Vagina (tissue), 2 donors: ENCODE results near the gene MAST2. TPM values are rescaled to one million over a fixed set of nuclear protein-coding genes. Genes with fewer than 3 reads are reported as not detected.

Experiments
- DNase-seq, 2 donors: peaks; one replicate each; pipeline ENCODE4 v3.0.0-alpha.2; 2017; ENCODE audit errors: extremely low spot score in 2 of 2
- H3K27ac ChIP-seq: fragments of 200-600 bp; sonication (generic); one replicate; pipeline ENCODE4 v1.5.1; 2019
- H3K27me3 ChIP-seq: fragments of 200-600 bp; sonication (generic); one replicate; pipeline ENCODE4 v1.5.1; 2019
- H3K36me3 ChIP-seq, 2 donors: fragments of 200-600 bp; sonication (generic); one replicate each; pipeline ENCODE4 v1.5.1; 2017 to 2019
- H3K4me1 ChIP-seq: fragments of 200-600 bp; sonication (generic); one replicate; pipeline ENCODE4 v1.5.1; 2019
- H3K4me3 ChIP-seq, 2 donors: fragments of 200-600 bp; sonication (generic); 1 replicate in 1 of 2; 2 replicates in 1 of 2; pipeline ENCODE4 v1.5.1; 2016 to 2019
- H3K9me3 ChIP-seq: fragments of 200-600 bp; sonication (generic); one replicate; pipeline ENCODE4 v1.5.1; 2019
- POLR2A ChIP-seq, 2 donors: fragments of 450-650 bp; IDR thresholded peaks; one replicate each; pipeline ENCODE4 v1.6.1; 2017; ENCODE audit warnings: antibody characterized with exemption in 2 of 2, mild to moderate bottlenecking in 2 of 2, moderate library complexity in 2 of 2
- POLR2AphosphoS5 ChIP-seq, 2 donors: sonication (generic); formaldehyde crosslinking; IDR thresholded peaks; one replicate each; pipeline ENCODE4 v1.9.0; 2017; ENCODE audit warnings: antibody characterized with exemption in 2 of 2, mild to moderate bottlenecking in 2 of 2, low read depth in 1 of 2; ENCODE audit not compliant: insufficient read depth in 1 of 2
- intact Hi-C: fragments of 100-400 bp; cut with DNase I; formaldehyde crosslinking; loops from one replicate; pipeline ENCODE4 v1.15.1; 2023
- total RNA-seq: library from RNA; depleted of rRNA; stranded (reverse); fragments of >200 nt; gene quantifications from one replicate; pipeline ENCODE4 v1.2.3, GENCODE V29; 2016
- TF ChIP-seq, protein P1 (sequence below), 3 experiments: fragments of 450-650 bp in 2 of 3; fragments of 200-600 bp in 1 of 3; sonication (generic) in 1 of 3; IDR thresholded peaks; one replicate each; pipeline ENCODE4 v1.5.1; 2017 to 2019; ENCODE audit warnings: antibody characterized with exemption in 3 of 3, mild to moderate bottlenecking in 2 of 3, moderate library complexity in 2 of 3

MAST2 gene
- total RNA-seq, 1 donor from 2014 or later, result 28.2 TPM

DNA sequence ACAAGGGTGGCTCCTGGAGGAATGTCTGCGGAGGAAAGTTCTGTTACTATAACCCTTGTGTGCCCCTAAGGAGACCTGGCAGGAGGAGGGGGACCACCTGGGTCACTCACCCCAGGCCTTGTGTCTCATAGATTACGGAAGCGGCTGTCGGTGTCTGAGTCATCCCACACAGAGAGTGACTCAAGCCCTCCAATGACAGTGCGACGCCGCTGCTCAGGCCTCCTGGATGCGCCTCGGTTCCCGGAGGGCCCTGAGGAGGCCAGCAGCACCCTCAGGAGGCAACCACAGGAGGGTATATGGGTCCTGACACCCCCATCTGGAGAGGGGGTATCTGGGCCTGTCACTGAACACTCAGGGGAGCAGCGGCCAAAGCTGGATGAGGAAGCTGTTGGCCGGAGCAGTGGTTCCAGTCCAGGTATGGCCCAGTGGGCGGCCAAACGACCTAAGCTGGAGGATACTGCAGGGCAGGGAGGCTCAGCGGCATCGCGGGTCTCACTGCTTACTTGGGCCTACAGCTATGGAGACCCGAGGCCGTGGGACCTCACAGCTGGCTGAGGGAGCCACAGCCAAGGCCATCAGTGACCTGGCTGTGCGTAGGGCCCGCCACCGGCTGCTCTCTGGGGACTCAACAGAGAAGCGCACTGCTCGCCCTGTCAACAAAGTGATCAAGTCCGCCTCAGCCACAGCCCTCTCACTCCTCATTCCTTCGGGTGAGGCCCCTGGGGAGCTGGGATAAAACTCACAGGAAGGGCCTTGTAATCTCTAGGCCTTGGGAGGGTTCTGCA lies 227.7 kb downstream of the MAST2 start:
- intact Hi-C loops, result no loop called here
- no peaks in the 10 kb centered on the region for H3K9me3 ChIP-seq
- peak in 1 of 2 donors; percentile 52 for DNase-seq
- no peak overlapping the region for H3K4me3 ChIP-seq
- H3K27me3 ChIP-seq, result no peaks in the 10 kb centered on the region
- TF ChIP-seq POLR2AphosphoS5 (IDR thresholded peaks at IDR 0.05; ENCODE audit: insufficient read depth in 1 of 2, low read depth in 1 of 2) (no peak), POLR2A (IDR thresholded peaks at IDR 0.05) (no peak)
- TF ChIP-seq, protein P1, sequence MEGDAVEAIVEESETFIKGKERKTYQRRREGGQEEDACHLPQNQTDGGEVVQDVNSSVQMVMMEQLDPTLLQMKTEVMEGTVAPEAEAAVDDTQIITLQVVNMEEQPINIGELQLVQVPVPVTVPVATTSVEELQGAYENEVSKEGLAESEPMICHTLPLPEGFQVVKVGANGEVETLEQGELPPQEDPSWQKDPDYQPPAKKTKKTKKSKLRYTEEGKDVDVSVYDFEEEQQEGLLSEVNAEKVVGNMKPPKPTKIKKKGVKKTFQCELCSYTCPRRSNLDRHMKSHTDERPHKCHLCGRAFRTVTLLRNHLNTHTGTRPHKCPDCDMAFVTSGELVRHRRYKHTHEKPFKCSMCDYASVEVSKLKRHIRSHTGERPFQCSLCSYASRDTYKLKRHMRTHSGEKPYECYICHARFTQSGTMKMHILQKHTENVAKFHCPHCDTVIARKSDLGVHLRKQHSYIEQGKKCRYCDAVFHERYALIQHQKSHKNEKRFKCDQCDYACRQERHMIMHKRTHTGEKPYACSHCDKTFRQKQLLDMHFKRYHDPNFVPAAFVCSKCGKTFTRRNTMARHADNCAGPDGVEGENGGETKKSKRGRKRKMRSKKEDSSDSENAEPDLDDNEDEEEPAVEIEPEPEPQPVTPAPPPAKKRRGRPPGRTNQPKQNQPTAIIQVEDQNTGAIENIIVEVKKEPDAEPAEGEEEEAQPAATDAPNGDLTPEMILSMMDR (IDR thresholded peaks at IDR 0.05), result no peak
- H3K36me3 ChIP-seq, result peaks cover 0 to 10% of the 10 kb centered on the region in 2 donors
- no peaks in the 10 kb centered on the region for H3K4me1 ChIP-seq
- H3K27ac ChIP-seq, result no peak overlapping the region

DNA sequence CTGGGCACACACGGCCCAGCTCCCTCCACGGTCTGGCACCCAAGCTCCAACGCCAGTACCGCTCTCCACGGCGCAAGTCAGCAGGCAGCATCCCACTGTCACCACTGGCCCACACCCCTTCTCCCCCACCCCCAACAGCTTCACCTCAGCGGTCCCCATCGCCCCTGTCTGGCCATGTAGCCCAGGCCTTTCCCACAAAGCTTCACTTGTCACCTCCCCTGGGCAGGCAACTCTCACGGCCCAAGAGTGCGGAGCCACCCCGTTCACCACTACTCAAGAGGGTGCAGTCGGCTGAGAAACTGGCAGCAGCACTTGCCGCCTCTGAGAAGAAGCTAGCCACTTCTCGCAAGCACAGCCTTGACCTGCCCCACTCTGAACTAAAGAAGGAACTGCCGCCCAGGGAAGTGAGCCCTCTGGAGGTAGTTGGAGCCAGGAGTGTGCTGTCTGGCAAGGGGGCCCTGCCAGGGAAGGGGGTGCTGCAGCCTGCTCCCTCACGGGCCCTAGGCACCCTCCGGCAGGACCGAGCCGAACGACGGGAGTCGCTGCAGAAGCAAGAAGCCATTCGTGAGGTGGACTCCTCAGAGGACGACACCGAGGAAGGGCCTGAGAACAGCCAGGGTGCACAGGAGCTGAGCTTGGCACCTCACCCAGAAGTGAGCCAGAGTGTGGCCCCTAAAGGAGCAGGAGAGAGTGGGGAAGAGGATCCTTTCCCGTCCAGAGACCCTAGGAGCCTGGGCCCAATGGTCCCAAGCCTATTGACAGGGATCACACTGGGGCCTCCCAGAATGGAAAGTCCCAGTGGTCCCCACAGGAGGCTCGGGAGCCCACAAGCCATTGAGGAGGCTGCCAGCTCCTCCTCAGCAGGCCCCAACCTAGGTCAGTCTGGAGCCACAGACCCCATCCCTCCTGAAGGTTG lies 231.4 kb downstream of the MAST2 start:
- H3K9me3 ChIP-seq, result no peaks in the 10 kb centered on the region
- H3K4me3 ChIP-seq, result no peak overlapping the region
- H3K36me3 ChIP-seq, result no peaks in the 10 kb centered on the region
- DNase-seq, result no peak
- no peaks in the 10 kb centered on the region for H3K27me3 ChIP-seq
- peaks cover 9% of the 10 kb centered on the region for H3K4me1 ChIP-seq
- intact Hi-C loops, result no loop called here
- TF ChIP-seq POLR2A (IDR thresholded peaks at IDR 0.05) (no peak), POLR2AphosphoS5 (IDR thresholded peaks at IDR 0.05; ENCODE audit: insufficient read depth in 1 of 2, low read depth in 1 of 2) (no peak)
- TF ChIP-seq, protein P1 (IDR thresholded peaks at IDR 0.05), result no peak
- H3K27ac ChIP-seq, result no peak overlapping the region

DNA sequence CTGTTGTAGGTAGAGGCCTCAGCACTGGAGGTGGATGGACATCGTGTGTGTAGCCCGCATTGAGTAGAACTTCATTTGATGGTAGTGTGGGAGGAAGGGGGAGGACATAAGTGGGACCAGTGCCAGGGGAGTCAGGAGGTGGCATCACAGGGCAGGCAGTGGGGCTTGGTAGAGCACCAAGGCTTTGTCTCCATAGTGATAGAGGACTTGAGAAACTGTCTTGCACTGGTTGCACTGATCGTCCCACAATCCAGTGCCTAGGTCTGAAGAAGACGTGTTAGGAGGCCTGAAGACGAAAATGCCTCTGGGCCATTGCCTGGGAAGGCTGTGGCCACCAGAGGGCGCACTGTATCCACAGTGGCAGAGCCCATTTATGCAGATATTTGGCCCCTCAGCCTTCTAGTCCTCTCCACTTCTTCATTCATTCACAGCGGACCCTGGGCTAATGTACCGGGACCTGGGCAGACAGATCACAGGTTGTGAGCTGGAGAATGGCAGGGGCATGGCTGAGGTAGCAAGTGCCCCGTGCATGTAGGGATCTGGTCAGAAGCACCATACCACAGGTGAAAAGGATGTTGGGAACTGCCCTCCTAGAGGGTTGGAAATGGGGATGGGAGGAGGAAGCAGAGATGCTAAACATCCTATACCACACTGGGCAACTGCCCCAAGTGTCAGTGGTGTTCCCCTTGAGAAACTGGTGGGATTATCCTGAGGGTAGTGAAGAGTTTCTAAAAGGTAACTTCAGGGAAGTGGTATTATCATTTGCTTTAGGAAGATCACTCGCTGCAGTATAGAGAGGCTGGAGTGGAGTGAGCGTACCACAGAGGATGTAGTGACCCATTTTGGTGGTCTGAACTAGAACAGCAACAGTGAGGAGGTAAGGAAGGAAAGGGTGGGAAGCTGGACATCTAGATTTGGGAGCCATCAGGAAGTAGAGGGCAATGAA lies 233.8 kb downstream of the MAST2 start:
- Histone ChIP-seq H3K27me3 (no peaks in the 10 kb centered on the region), H3K9me3 (no peaks in the 10 kb centered on the region), H3K36me3 (no peaks in the 10 kb centered on the region), H3K4me1 (peaks cover 9% of the 10 kb centered on the region), H3K27ac (no peak overlapping the region), H3K4me3 (no peak overlapping the region)
- peak; percentile 52 to 57 for TF ChIP-seq POLR2AphosphoS5 (IDR thresholded peaks at IDR 0.05; ENCODE audit: insufficient read depth in 1 of 2, low read depth in 1 of 2)
- TF ChIP-seq, protein P1 (IDR thresholded peaks at IDR 0.05), result peak; percentile 96 to 98 (median 96)
- TF ChIP-seq POLR2A (IDR thresholded peaks at IDR 0.05), result no peak
- intact Hi-C loops, result loop anchor here (2.0 kb wide), 1 partner anchor 144 kb away; no protein-coding TSS in a partner anchor
- no peak for DNase-seq

DNA sequence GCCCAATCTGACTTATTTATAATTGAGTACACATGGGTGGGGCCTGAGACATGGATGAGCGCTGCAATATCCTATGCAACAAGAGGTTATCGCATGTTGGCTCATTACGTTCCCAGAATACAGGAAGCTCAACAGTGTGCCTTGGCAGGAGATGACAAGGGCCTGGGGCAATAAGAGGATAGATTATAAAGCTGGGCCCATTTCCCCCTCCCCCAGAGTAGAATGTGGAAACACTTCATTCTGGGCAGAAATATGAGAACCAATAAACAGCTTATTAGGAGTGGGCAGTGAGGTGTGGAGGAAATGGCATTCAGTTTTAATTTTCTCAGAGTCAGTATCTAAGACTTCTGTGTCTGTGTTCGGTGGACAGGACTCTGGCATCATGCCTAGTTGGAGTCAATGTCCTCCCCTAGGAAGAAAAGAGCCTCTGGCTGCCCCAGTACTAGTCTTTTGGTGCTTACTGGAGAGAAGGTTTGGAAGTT lies 236.2 kb downstream of the MAST2 start:
- Histone ChIP-seq H3K4me3 (no peak overlapping the region), H3K9me3 (no peaks in the 10 kb centered on the region), H3K27ac (no peak overlapping the region), H3K4me1 (peaks cover 9% of the 10 kb centered on the region), H3K36me3 (no peaks in the 10 kb centered on the region), H3K27me3 (no peaks in the 10 kb centered on the region)
- no peak for DNase-seq
- intact Hi-C loops, result no loop called here
- TF ChIP-seq POLR2AphosphoS5 (IDR thresholded peaks at IDR 0.05; ENCODE audit: insufficient read depth in 1 of 2, low read depth in 1 of 2), result peak in 1 of 2 donors; percentile 56
- no peak for TF ChIP-seq POLR2A (IDR thresholded peaks at IDR 0.05)
